K562 (cell line): ENCODE results near the gene BRPF1. TPM values are rescaled to one million over a fixed set of nuclear protein-coding genes. Genes with fewer than 3 reads are reported as not detected.

ENCODE experiments used
- CEBPB ChIP-seq: fragments of 450-650 bp; IDR thresholded peaks from 2 replicates; pipeline ENCODE4 v1.6.1; 2016; ENCODE audit warnings: missing genetic modification characterization, missing compliant biosample characterization
- EHMT2 ChIP-seq: fragments of 450-650 bp; IDR thresholded peaks from 2 replicates; pipeline ENCODE4 v1.6.1; 2018; ENCODE audit warnings: antibody characterized with exemption
- FOXJ3 ChIP-seq: sonication (generic); formaldehyde crosslinking; IDR thresholded peaks from 2 replicates; pipeline ENCODE4 v1.4.0; 2020; ENCODE audit warnings: mild to moderate bottlenecking, missing genetic modification reagents
- FOXM1 ChIP-seq, 2 experiments: fragments of 450-650 bp in 1 of 2; sonication (generic) in 1 of 2; formaldehyde crosslinking in 1 of 2; IDR thresholded peaks; 2 replicates each; pipeline versions ENCODE4 v1.6.1 to v1.9.0; 2017 to 2022; ENCODE audit warnings: low read depth in 2 of 2, mild to moderate bottlenecking in 2 of 2, missing genetic modification reagents in 1 of 2, moderate library complexity in 1 of 2
- FUS ChIP-seq: fragments of 200-400 bp; formaldehyde crosslinking; optimal IDR thresholded peaks from 2 replicates; pipeline ENCODE3; 2017; ENCODE audit warnings: low read depth, low read length
- GTF2E2 ChIP-seq: fragments of 200-800 bp; sonication (Bioruptor generic); IDR thresholded peaks from 2 replicates; pipeline ENCODE4 v1.6.1; 2016; ENCODE audit warnings: missing genetic modification characterization, missing compliant biosample characterization
- HIVEP1 ChIP-seq: fragments of 250-450 bp; sonication (Bioruptor Pico); IDR thresholded peaks from 2 replicates; pipeline ENCODE4 v1.4.0; 2020; ENCODE audit warnings: mild to moderate bottlenecking
- KLF1 ChIP-seq: fragments of 450-650 bp; IDR thresholded peaks from 2 replicates; pipeline ENCODE4 v1.6.1; 2016; ENCODE audit warnings: missing genetic modification characterization, missing compliant biosample characterization
- MYNN ChIP-seq, 2 experiments: sonication (generic); formaldehyde crosslinking in 1 of 2; IDR thresholded peaks; 2 replicates each; pipeline versions ENCODE4 v1.5.0 to v1.6.1; 2016 to 2020; ENCODE audit warnings: antibody characterized with exemption in 1 of 2, missing genetic modification reagents in 1 of 2
- NR1H2 ChIP-seq: sonication (generic); formaldehyde crosslinking; IDR thresholded peaks from 2 replicates; pipeline ENCODE4 v1.4.0; 2020; ENCODE audit warnings: mild to moderate bottlenecking, missing genetic modification reagents
- NR2C2 ChIP-seq, 2 experiments: fragments of 200-800 bp in 1 of 2; sonication (Bioruptor generic) in 1 of 2; sonication (generic) in 1 of 2; formaldehyde crosslinking in 1 of 2; IDR thresholded peaks; 2 replicates each; pipeline versions ENCODE4 v1.6.1 to v1.8.0; 2016 to 2022; ENCODE audit warnings: mild to moderate bottlenecking in 1 of 2, missing compliant biosample characterization in 1 of 2, missing genetic modification characterization in 1 of 2, missing genetic modification reagents in 1 of 2
- PPARD ChIP-seq: fragments of 250-450 bp; sonication (Bioruptor Pico); IDR thresholded peaks from 2 replicates; pipeline ENCODE4 v1.8.0; 2022; ENCODE audit warnings: inconsistent platforms, mild to moderate bottlenecking, moderate library complexity
- PTTG1 ChIP-seq: fragments of 450-650 bp; IDR thresholded peaks from 2 replicates; pipeline ENCODE4 v1.6.1; 2016; ENCODE audit warnings: low read depth, mild to moderate bottlenecking, missing genetic modification characterization, missing compliant biosample characterization
- RBM34 ChIP-seq: fragments of 200-400 bp; formaldehyde crosslinking; IDR thresholded peaks from 2 replicates; pipeline ENCODE4 v1.6.1; 2018; ENCODE audit warnings: low read length, borderline replicate concordance; ENCODE audit not compliant: insufficient read depth
- RFX7 ChIP-seq: fragments of 250-450 bp; sonication (Bioruptor Pico); IDR thresholded peaks from 2 replicates; pipeline ENCODE4 v1.5.1; 2021; ENCODE audit warnings: mild to moderate bottlenecking
- SMAD4 ChIP-seq: fragments of 250-450 bp; sonication (Bioruptor Pico); conservative IDR thresholded peaks from 2 replicates; pipeline ENCODE4 v1.8.0; 2021; ENCODE audit warnings: inconsistent platforms, mild to moderate bottlenecking, moderate library complexity
- SRSF3 ChIP-seq: fragments of 200-400 bp; formaldehyde crosslinking; IDR thresholded peaks from 2 replicates; pipeline ENCODE4 v1.6.1; 2016; ENCODE audit warnings: mild to moderate bottlenecking, low read length, moderate library complexity; ENCODE audit not compliant: insufficient read depth
- TCF7L2 ChIP-seq: fragments of 150-350 bp; IDR thresholded peaks from 2 replicates; pipeline ENCODE4 v1.6.1; 2016; ENCODE audit warnings: low read depth, mild to moderate bottlenecking, low read length, moderate library complexity
- TRIM28 ChIP-seq: fragments of 450-650 bp; IDR thresholded peaks from 2 replicates; pipeline ENCODE4 v1.6.1; 2017
- ZC3H4 ChIP-seq: sonication (generic); formaldehyde crosslinking; IDR thresholded peaks from 2 replicates; pipeline ENCODE4 v1.9.0; 2021; ENCODE audit warnings: missing genetic modification reagents, borderline replicate concordance
- ZNF12 ChIP-seq: sonication (generic); formaldehyde crosslinking; IDR thresholded peaks from 2 replicates; pipeline ENCODE4 v1.4.0; 2020; ENCODE audit warnings: mild to moderate bottlenecking, missing genetic modification reagents
- ZNF232 ChIP-seq: sonication (generic); formaldehyde crosslinking; IDR thresholded peaks from 2 replicates; pipeline ENCODE4 v1.8.0; 2022; ENCODE audit warnings: mild to moderate bottlenecking, missing genetic modification reagents
- ZNF24 ChIP-seq: fragments of 450-650 bp; IDR thresholded peaks from 2 replicates; pipeline ENCODE4 v1.6.1; 2016
- ZNF395 ChIP-seq: fragments of 200-800 bp; sonication (Bioruptor generic); IDR thresholded peaks from 2 replicates; pipeline ENCODE4 v1.6.1; 2017; ENCODE audit warnings: missing genetic modification characterization, missing compliant biosample characterization
- polyA plus RNA-seq, 8 experiments: library from polyadenylated mRNA; depleted of rRNA in 4 of 8; stranded (reverse) in 5 of 8; unstranded in 3 of 8; fragments of >200 nt; fragmentation: Nextera tagmentation in 2 of 8; fragmentation: Illumina TruSeq in 1 of 8; extraction: Ambion mirVana in 2 of 8; extraction: Trizol in 1 of 8; gene quantifications; 2 replicates each; pipeline versions ENCODE4 v1.2.1 to v1.2.3, GENCODE V29; 2011 to 2014; ENCODE audit warnings: inconsistent platforms in 1 of 8, missing spikeins in 1 of 8
- total RNA-seq, 7 experiments: library from RNA; depleted of rRNA in 6 of 7; stranded (reverse); fragments of >200 nt in 6 of 7; fragmentation: Illumina TruSeq in 2 of 7; extraction: Trizol in 2 of 7; gene quantifications; 2 replicates each; pipeline versions ENCODE4 v1.2.1 to v1.2.3, GENCODE V29; 2011 to 2021; ENCODE audit warnings: low replicate concordance in 1 of 7
- TF ChIP-seq, protein P1 (sequence below): fragments of 250-450 bp; sonication (Bioruptor Pico); IDR thresholded peaks from 2 replicates; pipeline ENCODE4 v1.8.0; 2022; ENCODE audit warnings: moderate library complexity, mild to moderate bottlenecking, inconsistent platforms
- TF ChIP-seq, protein P2 (sequence below): fragments of 250-450 bp; sonication (Bioruptor Pico); IDR thresholded peaks from 2 replicates; pipeline ENCODE4 v1.4.0; 2020; ENCODE audit warnings: mild to moderate bottlenecking, moderate library complexity

BRPF1 gene
- total and polyA plus RNA-seq, 9 of the 15 experiments (the other 6 are each of a cell fraction or from before 2014, with no cell fraction given): 1.1 to 40.2 (median 23.5) TPM

GRCh38 chr3:9704347-9705322, 26.9 kb upstream of the BRPF1 start (continued):
- no peak for TF ChIP-seq MYNN (IDR thresholded peaks at IDR 0.05)
- TF ChIP-seq MYNN (CRISPR knock-in tag; IDR thresholded peaks at IDR 0.05): peak; percentile 88
- TF ChIP-seq ZC3H4 (CRISPR knock-in tag): no peak
- no peak for TF ChIP-seq PPARD (CRISPR knock-in tag)
- no peak for TF ChIP-seq RFX7
- TF ChIP-seq GTF2E2: no peak
- TF ChIP-seq NR1H2: peak; percentile 60; the same call in 1 of the 2 replicates
- no peak for TF ChIP-seq SRSF3
- TF ChIP-seq TCF7L2: no peak
- TF ChIP-seq FOXM1 (IDR thresholded peaks at IDR 0.05; ENCODE audit: low read depth): no peak
- no peak for TF ChIP-seq FOXM1 (CRISPR knock-in tag; IDR thresholded peaks at IDR 0.05; ENCODE audit: low read depth)
- no peak for TF ChIP-seq KLF1
- TF ChIP-seq PTTG1 (tag): no peak
- peak; percentile 97 for TF ChIP-seq ZNF232
- TF ChIP-seq, protein P1, sequence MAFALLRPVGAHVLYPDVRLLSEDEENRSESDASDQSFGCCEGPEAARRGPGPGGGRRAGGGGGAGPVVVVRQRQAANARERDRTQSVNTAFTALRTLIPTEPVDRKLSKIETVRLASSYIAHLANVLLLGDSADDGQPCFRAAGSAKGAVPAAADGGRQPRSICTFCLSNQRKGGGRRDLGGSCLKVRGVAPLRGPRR: no peak
- TF ChIP-seq ZNF24: no peak
- TF ChIP-seq EHMT2: peak; percentile 99
- TF ChIP-seq HIVEP1 (CRISPR knock-in tag): no peak
- no peak for TF ChIP-seq CEBPB (tag)
- no peak for TF ChIP-seq RBM34
- TF ChIP-seq FOXJ3: peak; percentile 79; the same call in 1 of the 2 replicates
- no peak for TF ChIP-seq TRIM28
- TF ChIP-seq ZNF395 (CRISPR knock-in tag): peak; percentile 51; the same call in 1 of the 2 replicates
- no peak for TF ChIP-seq FUS
- peak; percentile 87 for TF ChIP-seq NR2C2 (CRISPR knock-in tag; IDR thresholded peaks at IDR 0.05)
- no peak for TF ChIP-seq NR2C2 (tag; IDR thresholded peaks at IDR 0.05)
- TF ChIP-seq SMAD4 (CRISPR knock-in tag): peak; percentile 44; the same call in 1 of the 2 replicates
- TF ChIP-seq, protein P2, sequence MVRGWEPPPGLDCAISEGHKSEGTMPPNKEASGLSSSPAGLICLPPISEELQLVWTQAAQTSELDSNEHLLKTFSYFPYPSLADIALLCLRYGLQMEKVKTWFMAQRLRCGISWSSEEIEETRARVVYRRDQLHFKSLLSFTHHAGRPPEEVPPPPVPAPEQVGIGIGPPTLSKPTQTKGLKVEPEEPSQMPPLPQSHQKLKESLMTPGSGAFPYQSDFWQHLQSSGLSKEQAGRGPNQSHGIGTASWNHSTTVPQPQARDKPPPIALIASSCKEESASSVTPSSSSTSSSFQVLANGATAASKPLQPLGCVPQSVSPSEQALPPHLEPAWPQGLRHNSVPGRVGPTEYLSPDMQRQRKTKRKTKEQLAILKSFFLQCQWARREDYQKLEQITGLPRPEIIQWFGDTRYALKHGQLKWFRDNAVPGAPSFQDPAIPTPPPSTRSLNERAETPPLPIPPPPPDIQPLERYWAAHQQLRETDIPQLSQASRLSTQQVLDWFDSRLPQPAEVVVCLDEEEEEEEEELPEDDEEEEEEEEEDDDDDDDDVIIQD (CRISPR knock-in tag): no peak
- TF ChIP-seq ZNF12 (CRISPR knock-in tag): peak; percentile 69; the same call in 1 of the 2 replicates
